IgD-negative memory B cell (primary cell): Measurements from ENCODE around the gene GATC. TPM values are rescaled to one million over a fixed set of nuclear protein-coding genes. Genes with fewer than 3 reads are reported as not detected.
A peak's percentile ranks its signal among the peaks of the same experiment; 100 is the strongest.
"Not testable (repeated sequence)": the region's sequence is repeated elsewhere in the genome, so short reads cannot be mapped to it uniquely, and the experiment has no call there.

ENCODE experiments used
- H3K27ac Mint-ChIP-seq, 3 donors: one replicate each; pipeline ENCODE4 v1.8.0; 2020 to 2022; ENCODE audit warnings: mild to moderate bottlenecking in 3 of 3, mixed read lengths in 3 of 3, moderate library complexity in 1 of 3
- H3K27me3 Mint-ChIP-seq: one replicate; pipeline ENCODE4 v1.8.0; 2021; ENCODE audit warnings: mixed read lengths
- H3K36me3 Mint-ChIP-seq: one replicate; pipeline ENCODE4 v1.8.0; 2020; ENCODE audit warnings: mild to moderate bottlenecking, mixed read lengths
- H3K4me1 Mint-ChIP-seq, 3 donors: one replicate each; pipeline ENCODE4 v1.8.0; 2020 to 2022; ENCODE audit warnings: mixed read lengths in 3 of 3, mild to moderate bottlenecking in 1 of 3
- H3K4me3 Mint-ChIP-seq, 4 donors: one replicate each; pipeline ENCODE4 v1.8.0; 2020 to 2022; ENCODE audit warnings: mild to moderate bottlenecking in 4 of 4, mixed read lengths in 4 of 4, moderate library complexity in 3 of 4
- H3K9me3 Mint-ChIP-seq, 3 donors: one replicate each; pipeline ENCODE4 v1.8.0; 2020 to 2021; ENCODE audit warnings: mixed read lengths in 3 of 3, mild to moderate bottlenecking in 1 of 3
- polyA plus RNA-seq: library from polyadenylated mRNA; unstranded; fragments of 300-500 nt; fragmentation: Illumina TruSeq; gene quantifications from one replicate; pipeline ENCODE4 v1.2.3, GENCODE V29; 2021

The GATC gene
- polyA plus RNA-seq, 1 donor from 2014 or later = 23.0 TPM

DNA sequence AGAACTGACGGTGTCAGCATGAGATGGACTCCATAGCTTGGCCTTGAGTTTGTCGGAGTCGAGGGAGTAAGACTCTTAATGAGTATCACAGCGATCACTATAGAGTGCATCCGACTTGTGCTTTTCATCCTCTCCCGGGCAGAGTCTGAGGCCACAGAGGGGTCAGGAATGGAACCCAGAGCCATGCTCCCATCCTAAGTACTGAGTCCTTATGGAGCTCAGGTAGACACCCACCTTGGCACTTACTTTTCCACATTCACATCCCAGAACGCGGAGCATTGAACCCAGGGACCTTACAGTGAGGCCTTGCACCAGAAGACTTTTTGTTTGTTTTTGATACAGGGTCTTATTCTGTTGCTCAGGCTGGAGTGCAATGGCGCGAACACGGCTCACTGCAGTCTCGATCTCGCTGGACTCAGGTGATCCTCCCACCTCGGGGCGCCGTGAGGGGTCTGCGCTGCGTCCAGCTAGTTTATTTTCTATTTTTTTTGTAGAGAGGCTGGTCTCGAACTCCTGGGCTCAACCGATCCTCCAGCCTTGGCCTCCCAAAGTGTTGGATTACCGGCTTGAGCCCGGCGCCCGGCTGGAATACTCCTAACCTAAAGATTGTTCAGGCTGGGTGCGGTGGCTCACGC, 24.0 kb downstream of the GATC start:
- Mint-ChIP-seq H3K4me3 (peak overlapping the region; percentile 69 to 96 (median 92)), H3K9me3 (no peaks in the 10 kb centered on the region), H3K27me3 (peaks cover 2% of the 10 kb centered on the region), H3K4me1 (peaks cover 20 to 32% (median 28%) of the 10 kb centered on the region in 3 donors), H3K36me3 (peaks cover 4% of the 10 kb centered on the region), H3K27ac (peak overlapping the region in 1 of 3 donors; percentile 73)

DNA sequence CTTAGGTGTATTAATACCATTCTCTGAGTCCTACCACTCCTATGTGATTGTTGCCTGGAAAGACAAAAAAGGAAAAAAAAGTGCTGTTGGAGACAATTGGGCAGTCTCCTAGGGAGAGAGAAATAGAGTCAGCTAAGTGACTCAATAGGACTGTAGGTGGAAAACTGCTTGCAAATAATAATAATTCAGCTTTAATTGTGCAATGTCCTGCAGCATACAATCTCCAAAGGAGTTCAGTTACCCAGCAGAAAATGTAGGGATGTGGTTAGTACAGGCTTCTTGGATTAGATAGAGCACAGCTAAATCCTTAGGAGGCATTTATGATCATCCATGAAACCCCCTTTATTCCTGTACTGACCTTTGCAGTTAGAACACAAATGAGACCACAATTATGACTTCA, 26.3 kb downstream of the GATC start:
- Mint-ChIP-seq H3K4me1 (peaks cover 9 to 14% (median 12%) of the 10 kb centered on the region in 3 donors), H3K9me3 (no peaks in the 10 kb centered on the region), H3K36me3 (peaks cover 4% of the 10 kb centered on the region), H3K27ac (peak overlapping the region in 1 of 3 donors; percentile 47), H3K4me3 (peak overlapping the region in 1 of 4 donors; percentile 29), H3K27me3 (peaks cover 2% of the 10 kb centered on the region)

DNA sequence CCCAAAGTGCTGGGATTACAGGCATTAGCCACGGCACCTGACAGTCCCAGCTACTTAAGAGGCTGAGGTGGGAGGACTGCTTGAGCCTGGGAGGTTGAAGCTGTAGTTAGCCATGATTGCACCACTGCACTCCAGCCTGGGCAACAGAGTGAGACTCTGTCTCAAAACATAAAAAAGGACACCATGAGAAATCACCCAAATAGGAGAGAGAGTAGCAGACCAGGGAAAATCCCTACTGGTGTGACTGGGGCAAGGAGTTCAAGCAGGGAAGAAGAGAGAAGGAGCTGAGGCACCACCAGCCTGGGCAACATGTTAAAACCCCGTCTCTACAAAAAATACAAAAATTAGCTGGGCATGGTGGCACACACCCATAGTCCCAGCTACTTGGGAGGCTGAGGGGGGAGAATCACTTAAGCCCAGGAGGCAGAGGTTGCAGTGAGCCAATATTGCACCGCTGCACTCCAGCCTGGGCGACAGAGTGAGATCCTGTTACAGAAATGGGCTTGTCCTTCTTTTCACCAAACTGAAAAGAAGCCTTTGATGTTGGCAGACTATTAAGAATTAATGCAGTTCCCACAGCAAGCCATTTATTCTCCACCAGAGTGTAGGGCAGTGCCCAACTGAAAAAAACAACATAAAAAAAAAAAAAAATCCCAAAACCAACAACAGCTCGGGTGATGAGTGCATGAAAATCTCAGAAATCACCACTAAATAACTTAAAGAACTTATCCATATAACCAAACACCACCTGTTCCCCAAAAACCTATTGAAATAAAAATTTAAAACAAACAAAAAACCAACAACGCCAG, 27.8 kb downstream of the GATC start:
- peaks cover 3 to 4% (median 4%) of the 10 kb centered on the region in 3 donors for H3K4me1 Mint-ChIP-seq
- H3K27me3 Mint-ChIP-seq = peaks cover 2% of the 10 kb centered on the region
- H3K36me3 Mint-ChIP-seq = peaks cover 4% of the 10 kb centered on the region
- peak overlapping the region in 1 of 3 donors; percentile 71 for H3K27ac Mint-ChIP-seq
- no peak overlapping the region for H3K4me3 Mint-ChIP-seq
- no peaks in the 10 kb centered on the region for H3K9me3 Mint-ChIP-seq

DNA sequence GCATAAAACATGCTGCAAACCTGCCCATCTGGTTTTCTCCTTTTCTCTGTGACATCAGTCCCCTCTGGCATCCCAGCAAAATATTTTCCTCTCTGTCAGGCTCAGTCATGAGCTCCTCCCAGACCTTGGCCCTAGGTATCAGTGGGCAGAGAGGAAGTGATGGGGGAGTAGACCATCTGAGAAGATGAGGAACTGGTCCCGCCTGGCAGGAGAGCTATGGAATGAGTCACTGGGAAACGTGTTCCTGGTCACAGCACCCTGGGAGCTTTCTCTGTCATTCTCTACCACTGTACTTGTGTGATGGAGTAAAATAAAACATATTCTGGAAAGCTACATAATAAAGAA, 28.3 kb downstream of the GATC start:
- Mint-ChIP-seq H3K36me3 (peaks cover 4% of the 10 kb centered on the region), H3K4me1 (peaks cover 3 to 4% (median 4%) of the 10 kb centered on the region in 3 donors), H3K4me3 (no peak overlapping the region), H3K9me3 (no peaks in the 10 kb centered on the region), H3K27me3 (peaks cover 2% of the 10 kb centered on the region), H3K27ac (peak overlapping the region in 1 of 3 donors; percentile 71)

DNA sequence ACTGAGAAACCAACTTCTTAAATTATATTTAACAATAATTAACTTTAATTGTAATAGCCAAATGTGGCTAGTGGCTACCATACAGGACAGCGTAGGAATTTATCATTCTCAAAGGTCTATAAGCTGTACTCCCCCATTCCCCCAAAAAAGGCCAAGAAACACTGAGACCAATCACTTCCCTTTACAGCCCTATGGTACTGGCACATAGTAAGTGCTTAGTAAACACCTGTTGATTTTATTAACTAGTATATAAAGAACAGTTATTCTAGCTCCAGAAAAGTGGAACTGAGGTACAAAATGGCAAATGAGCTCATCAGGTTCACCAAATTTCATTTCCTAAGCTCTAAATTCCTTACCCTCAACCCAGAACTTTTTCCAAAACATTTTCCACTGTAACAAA, 29.4 kb downstream of the GATC start:
- H3K4me1 Mint-ChIP-seq = no peaks in the 10 kb centered on the region
- H3K27ac Mint-ChIP-seq = no peak overlapping the region
- peaks cover 3% of the 10 kb centered on the region for H3K36me3 Mint-ChIP-seq
- no peaks in the 10 kb centered on the region for H3K27me3 Mint-ChIP-seq
- no peak overlapping the region for H3K4me3 Mint-ChIP-seq
- no peaks in the 10 kb centered on the region for H3K9me3 Mint-ChIP-seq

DNA sequence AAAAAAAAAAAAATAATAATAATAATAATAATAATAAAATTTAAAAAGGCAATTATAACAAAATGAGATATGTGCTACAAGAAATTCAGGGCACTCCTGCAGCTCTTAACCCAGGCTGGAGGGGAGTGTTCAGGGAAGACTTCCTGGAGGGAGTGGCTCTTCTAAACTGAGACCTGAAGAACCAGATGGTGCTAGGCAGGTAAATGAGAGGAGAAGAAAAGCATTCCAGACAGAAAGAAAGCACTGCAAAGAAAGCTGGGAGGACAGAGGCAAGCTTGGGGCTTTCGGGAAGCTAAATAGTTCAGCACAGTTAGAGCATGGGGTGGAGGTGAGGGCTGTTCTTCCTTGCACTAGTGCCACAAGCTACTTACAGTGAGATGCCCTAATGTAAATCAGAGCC, 33.2 kb downstream of the GATC start:
- H3K27me3 Mint-ChIP-seq = no peaks in the 10 kb centered on the region
- peaks cover 5% of the 10 kb centered on the region for H3K36me3 Mint-ChIP-seq
- no peak overlapping the region for H3K4me3 Mint-ChIP-seq
- no peak overlapping the region for H3K27ac Mint-ChIP-seq
- no peaks in the 10 kb centered on the region for H3K9me3 Mint-ChIP-seq
- peaks cover 0 to 6% (median 0%) of the 10 kb centered on the region in 3 donors for H3K4me1 Mint-ChIP-seq

DNA sequence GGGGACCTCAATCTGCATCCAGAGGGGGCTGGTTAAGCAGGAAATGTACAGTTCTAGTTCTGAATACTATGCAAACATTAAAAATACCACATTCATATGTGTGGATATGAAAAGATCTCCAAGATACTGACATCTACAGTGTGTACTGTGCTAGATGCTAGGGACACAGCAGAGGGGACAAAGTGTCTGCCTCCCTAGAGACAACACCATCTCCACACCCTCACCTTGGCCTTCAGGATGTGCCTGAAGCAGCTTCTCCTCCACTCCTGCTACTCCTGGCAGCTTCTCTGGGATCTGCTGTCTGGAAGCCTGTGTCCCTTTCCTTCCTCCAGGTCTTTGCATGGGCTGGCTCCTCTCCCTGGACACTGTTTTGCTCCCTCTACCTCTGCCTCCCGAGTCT, 34.0 kb downstream of the GATC start:
- no peak overlapping the region for H3K27ac Mint-ChIP-seq
- no peaks in the 10 kb centered on the region for H3K9me3 Mint-ChIP-seq
- H3K4me1 Mint-ChIP-seq = peaks cover 0 to 6% (median 0%) of the 10 kb centered on the region in 3 donors
- no peaks in the 10 kb centered on the region for H3K27me3 Mint-ChIP-seq
- no peak overlapping the region for H3K4me3 Mint-ChIP-seq
- peaks cover 2% of the 10 kb centered on the region for H3K36me3 Mint-ChIP-seq

DNA sequence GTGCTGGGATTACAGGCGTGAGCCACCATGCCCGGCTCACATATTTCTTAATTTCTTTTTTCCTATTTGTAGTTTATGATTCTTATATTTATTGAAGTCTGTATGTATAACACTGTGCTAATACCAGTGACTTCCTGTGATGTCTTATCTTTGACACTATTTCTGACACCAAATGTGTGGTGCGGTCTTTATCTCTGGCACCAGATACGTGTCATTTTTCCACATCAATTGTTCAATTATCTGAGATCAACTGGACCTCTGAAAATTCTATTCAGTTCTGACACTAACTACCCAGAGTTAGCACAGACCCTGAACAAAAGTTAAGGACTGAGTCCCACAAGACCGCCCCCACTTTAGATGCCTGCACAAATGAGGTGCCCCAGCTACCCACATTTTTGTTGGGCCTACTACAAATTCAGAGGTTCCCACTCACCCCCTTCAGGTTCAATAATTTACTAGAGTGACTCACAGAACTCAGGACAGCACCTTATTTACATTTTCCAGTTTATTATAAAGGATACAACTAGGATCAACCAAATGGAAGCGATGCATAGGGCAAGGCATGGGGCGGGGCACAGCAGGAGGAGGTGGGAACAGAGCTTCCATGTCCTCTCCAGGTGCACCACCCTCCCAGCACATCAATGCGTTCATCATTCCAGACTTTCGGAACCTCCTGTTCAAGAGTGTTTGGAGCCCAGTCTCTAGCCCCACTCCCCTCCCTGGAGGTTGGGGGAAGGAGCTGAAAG, 35.0 kb downstream of the GATC start:
- peaks cover 2% of the 10 kb centered on the region for H3K36me3 Mint-ChIP-seq

DNA sequence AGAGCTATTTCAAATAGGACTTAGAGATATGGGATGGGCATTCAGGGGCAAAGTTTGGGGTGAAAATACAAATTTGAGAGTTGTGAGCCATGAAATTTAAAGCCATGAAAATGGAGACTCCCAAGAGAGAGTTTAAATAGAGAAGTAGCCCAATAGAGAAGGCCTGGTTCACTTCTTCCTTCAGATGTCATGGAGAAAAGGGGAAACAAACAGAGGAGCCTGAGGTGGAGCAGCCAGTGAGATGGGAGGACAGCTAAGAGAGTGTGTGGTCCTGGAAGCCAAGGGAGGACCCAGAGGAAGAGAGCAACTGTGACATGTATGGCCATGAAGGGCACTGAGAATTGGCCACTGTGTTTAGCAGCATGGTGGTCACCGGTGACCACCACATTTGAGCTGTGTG, 37.4 kb downstream of the GATC start:
- no peaks in the 10 kb centered on the region for H3K27me3 Mint-ChIP-seq
- no peak overlapping the region for H3K4me3 Mint-ChIP-seq
- peaks cover 5 to 7% (median 6%) of the 10 kb centered on the region in 3 donors for H3K4me1 Mint-ChIP-seq
- no peaks in the 10 kb centered on the region for H3K9me3 Mint-ChIP-seq
- peak overlapping the region in 1 of 3 donors; percentile 26 for H3K27ac Mint-ChIP-seq
- peaks cover 2% of the 10 kb centered on the region for H3K36me3 Mint-ChIP-seq

More for the DNA sequence above, 35.0 kb downstream of the GATC start:
- Mint-ChIP-seq H3K27ac (peak overlapping the region in 1 of 3 donors; percentile 56), H3K9me3 (no peaks in the 10 kb centered on the region), H3K4me3 (peak overlapping the region in 1 of 4 donors; percentile 65), H3K4me1 (peaks cover 2 to 6% (median 5%) of the 10 kb centered on the region in 3 donors), H3K27me3 (no peaks in the 10 kb centered on the region)

DNA sequence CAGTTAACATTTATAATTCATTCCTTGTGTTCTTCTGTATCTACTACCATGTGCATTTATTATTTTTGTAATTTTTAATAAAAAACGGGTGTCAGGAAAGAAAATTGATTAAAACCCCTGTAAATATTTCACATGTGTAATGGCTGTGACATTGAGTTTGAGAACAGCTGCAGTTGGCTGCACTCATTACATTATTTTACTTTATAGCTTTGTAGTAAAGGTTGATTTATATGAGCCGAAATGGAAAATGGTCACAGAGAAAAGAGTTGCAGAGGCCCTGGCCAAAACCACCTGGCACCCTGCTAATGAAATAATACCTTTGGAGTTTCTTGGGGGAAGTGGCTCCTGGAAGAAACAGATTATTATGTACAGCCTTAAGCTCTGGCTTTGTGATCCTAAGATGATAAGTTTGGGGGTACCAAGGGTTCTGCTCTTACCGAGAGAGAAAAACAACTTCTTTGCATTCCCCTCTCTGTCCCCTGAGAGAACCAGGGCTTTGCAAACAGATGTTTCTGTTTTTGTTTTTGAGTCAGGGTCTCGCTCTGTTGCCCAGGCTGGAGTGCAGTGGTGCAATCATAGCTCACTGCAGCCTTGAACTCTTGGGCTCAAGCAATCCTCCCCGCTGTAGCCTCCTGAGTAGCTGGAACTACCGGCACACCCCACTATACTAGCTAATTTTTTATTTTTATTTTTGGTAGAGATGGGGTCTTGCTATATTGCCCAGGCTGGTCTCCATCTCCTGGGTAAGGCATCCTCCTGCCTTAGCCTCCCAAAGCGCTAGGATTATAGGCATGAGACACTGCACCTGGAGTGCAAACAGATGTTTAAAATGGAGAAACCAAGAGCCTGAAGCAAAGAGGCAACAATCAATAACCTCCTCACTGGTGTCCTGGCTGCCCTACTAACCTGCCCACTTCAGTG, 40.0 kb downstream of the GATC start:
- peaks cover 2% of the 10 kb centered on the region for H3K36me3 Mint-ChIP-seq
- H3K27ac Mint-ChIP-seq = no peak overlapping the region
- H3K4me1 Mint-ChIP-seq = peaks cover 5 to 7% (median 6%) of the 10 kb centered on the region in 3 donors
- H3K4me3 Mint-ChIP-seq = peak overlapping the region in 1 of 4 donors; percentile 65
- no peaks in the 10 kb centered on the region for H3K9me3 Mint-ChIP-seq
- H3K27me3 Mint-ChIP-seq = no peaks in the 10 kb centered on the region

DNA sequence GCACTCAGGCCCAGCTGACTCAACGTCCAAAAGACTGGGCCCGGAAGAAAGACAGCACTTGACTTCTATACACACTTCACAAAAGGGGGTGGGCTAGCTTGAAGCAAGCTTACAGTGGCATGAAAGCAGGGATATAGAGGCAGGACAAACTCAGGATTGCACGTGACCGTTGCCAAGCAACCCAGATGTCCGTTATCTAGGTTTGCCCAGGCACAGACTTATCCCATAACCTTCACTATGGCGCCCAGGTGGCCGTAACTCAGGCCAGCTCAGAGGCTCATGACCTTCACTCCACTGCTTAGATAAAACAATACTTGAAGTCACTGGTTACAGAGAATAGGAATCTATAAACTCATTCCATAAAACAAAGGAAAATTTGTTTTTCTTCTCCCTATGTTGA, 41.3 kb downstream of the GATC start:
- H3K27ac Mint-ChIP-seq, H3K27me3 Mint-ChIP-seq, H3K4me1 Mint-ChIP-seq, H3K4me3 Mint-ChIP-seq, H3K9me3 Mint-ChIP-seq, H3K36me3 Mint-ChIP-seq: not testable (repeated sequence)

DNA sequence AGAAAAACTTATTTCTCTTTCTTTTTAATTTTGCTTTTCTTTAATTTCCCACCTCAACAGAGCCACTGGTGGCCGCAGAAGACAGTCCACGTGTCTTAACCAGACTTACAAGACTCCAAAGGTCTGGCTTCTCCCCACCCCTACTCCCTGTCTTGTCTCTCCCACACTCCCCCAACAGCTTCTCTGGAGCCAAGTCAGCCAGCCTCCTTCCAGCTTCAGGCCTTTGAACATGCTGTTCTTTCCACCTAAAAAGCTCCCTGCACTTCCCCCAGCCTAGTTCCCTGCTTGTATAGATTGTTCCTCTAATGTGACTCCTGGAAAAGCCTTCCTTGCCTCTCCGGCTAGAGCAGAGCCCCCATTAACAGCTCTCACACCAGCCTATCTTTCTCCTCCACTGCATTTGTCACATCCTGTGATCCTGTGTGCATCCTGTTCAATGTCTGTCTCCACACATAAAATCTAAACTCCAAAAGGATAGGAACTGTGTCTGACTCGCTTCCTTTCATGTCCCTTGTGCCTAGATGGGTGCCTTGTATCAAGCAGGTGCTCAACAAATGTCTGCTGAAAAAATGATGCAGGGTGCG, 41.9 kb downstream of the GATC start:
- no peaks in the 10 kb centered on the region for H3K9me3 Mint-ChIP-seq
- H3K27me3 Mint-ChIP-seq = no peaks in the 10 kb centered on the region
- H3K36me3 Mint-ChIP-seq = no peaks in the 10 kb centered on the region
- peak overlapping the region in 1 of 4 donors; percentile 31 for H3K4me3 Mint-ChIP-seq
- H3K4me1 Mint-ChIP-seq = peaks cover 5 to 7% (median 6%) of the 10 kb centered on the region in 3 donors
- H3K27ac Mint-ChIP-seq = no peak overlapping the region

DNA sequence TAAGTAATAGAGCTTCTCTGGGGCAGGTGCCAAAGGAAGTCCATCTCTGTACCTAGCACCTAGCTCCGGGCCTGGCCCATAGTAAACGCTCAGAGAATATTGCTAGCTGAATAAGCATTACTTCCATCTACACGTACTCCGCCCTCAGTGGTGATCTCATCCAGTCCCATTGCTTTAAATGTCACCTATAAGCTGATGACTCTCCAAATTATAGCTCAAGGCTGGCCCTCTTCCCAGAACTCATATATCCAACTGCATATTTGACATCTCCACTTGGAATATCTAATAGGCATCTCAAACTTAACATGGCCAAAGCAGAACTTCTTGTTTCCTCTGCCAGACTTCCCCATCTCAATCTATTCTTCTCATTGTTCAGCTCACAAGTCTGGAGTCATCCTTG, 42.8 kb downstream of the GATC start:
- Mint-ChIP-seq H3K27ac (no peak overlapping the region), H3K4me3 (no peak overlapping the region), H3K4me1 (peaks cover 0 to 7% (median 5%) of the 10 kb centered on the region in 3 donors), H3K9me3 (no peaks in the 10 kb centered on the region), H3K27me3 (no peaks in the 10 kb centered on the region), H3K36me3 (no peaks in the 10 kb centered on the region)

DNA sequence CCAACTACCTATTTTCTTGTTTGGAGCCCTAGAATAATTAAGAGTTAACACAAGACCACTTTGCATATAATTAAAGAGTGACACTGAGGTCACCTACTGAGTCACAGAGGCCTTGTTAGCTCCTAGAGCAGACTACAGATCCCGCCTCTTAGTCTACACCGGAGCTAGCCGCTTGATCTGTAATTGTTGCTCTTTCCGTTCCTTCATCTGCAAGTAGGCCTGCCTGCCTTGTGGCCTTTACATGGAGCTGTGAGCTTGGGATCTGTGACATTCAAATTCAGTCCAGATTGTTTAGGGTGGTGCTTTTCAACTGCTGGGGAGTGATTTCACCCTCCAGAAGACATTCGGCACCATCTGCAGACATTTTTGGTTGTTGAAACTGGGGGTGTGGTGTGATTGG, 44.1 kb downstream of the GATC start:
- Mint-ChIP-seq H3K27me3 (no peaks in the 10 kb centered on the region), H3K4me3 (peak overlapping the region in 1 of 4 donors; percentile 52), H3K4me1 (peaks cover 3 to 10% (median 7%) of the 10 kb centered on the region in 3 donors), H3K9me3 (no peaks in the 10 kb centered on the region), H3K27ac (no peak overlapping the region), H3K36me3 (no peaks in the 10 kb centered on the region)
